GM23338 (cell line): Measurements from ENCODE around the gene MGLL.

Experiments used
- CREB1 ChIP-seq: fragments of 250-450 bp; sonication (Bioruptor Pico); IDR thresholded peaks from 2 replicates; pipeline ENCODE4 v1.5.0; 2020; ENCODE audit warnings: low read depth, mild to moderate bottlenecking, moderate library complexity
- EZH2 ChIP-seq: fragments of 200-600 bp; sonication (generic); IDR thresholded peaks from one replicate; pipeline ENCODE4 v1.8.0; 2017; ENCODE audit warnings: antibody characterized with exemption, mild to moderate bottlenecking, low read depth; ENCODE audit not compliant: unreplicated experiment
- JUNB ChIP-seq: IDR thresholded peaks from one replicate; pipeline ENCODE4 v1.6.1; 2016; ENCODE audit warnings: antibody characterized with exemption; ENCODE audit not compliant: unreplicated experiment
- POLR2AphosphoS5 ChIP-seq: IDR thresholded peaks from 2 replicates; pipeline ENCODE4 v1.6.1; 2016; ENCODE audit warnings: antibody characterized with exemption, low read depth
- TF ChIP-seq, protein P1 (sequence below): IDR thresholded peaks from one replicate; pipeline ENCODE4 v1.6.1; 2018; ENCODE audit warnings: antibody characterized with exemption; ENCODE audit not compliant: unreplicated experiment
- TF ChIP-seq, protein P2 (sequence below), 2 experiments: fragments of 200-600 bp in 1 of 2; sonication (generic) in 1 of 2; conservative IDR thresholded peaks; 2 replicates each; pipeline versions ENCODE4 v1.5.1 to v1.6.1; 2016 to 2017; ENCODE audit warnings: antibody characterized with exemption in 2 of 2, low read depth in 2 of 2, mild to moderate bottlenecking in 2 of 2, moderate library complexity in 1 of 2
- TF ChIP-seq, protein P3 (sequence below): IDR thresholded peaks from 2 replicates; pipeline ENCODE4 v1.6.1; 2016; ENCODE audit warnings: antibody characterized with exemption

DNA sequence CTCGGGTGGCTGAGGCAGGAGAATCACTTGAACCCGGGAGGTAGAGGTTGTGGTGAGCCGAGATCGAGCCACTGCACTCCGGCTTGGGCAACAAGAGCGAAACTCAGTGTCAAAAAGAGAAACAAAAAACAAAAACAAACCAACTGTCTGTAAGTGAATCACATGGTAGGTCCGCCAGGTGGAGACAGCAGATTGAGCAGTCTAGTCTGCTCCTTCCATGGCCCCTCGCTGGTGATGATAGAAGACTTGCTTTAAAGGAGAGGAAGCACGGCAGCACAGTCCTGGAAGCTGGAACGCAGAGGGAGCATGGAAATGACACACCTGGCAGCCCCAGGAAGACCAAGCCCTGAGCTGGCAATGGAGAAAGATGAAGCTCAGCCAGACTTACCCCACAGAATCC lies 31.4 kb upstream of the MGLL start:
- TF ChIP-seq, protein P1, sequence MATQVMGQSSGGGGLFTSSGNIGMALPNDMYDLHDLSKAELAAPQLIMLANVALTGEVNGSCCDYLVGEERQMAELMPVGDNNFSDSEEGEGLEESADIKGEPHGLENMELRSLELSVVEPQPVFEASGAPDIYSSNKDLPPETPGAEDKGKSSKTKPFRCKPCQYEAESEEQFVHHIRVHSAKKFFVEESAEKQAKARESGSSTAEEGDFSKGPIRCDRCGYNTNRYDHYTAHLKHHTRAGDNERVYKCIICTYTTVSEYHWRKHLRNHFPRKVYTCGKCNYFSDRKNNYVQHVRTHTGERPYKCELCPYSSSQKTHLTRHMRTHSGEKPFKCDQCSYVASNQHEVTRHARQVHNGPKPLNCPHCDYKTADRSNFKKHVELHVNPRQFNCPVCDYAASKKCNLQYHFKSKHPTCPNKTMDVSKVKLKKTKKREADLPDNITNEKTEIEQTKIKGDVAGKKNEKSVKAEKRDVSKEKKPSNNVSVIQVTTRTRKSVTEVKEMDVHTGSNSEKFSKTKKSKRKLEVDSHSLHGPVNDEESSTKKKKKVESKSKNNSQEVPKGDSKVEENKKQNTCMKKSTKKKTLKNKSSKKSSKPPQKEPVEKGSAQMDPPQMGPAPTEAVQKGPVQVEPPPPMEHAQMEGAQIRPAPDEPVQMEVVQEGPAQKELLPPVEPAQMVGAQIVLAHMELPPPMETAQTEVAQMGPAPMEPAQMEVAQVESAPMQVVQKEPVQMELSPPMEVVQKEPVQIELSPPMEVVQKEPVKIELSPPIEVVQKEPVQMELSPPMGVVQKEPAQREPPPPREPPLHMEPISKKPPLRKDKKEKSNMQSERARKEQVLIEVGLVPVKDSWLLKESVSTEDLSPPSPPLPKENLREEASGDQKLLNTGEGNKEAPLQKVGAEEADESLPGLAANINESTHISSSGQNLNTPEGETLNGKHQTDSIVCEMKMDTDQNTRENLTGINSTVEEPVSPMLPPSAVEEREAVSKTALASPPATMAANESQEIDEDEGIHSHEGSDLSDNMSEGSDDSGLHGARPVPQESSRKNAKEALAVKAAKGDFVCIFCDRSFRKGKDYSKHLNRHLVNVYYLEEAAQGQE, result no peak
- TF ChIP-seq, protein P2, sequence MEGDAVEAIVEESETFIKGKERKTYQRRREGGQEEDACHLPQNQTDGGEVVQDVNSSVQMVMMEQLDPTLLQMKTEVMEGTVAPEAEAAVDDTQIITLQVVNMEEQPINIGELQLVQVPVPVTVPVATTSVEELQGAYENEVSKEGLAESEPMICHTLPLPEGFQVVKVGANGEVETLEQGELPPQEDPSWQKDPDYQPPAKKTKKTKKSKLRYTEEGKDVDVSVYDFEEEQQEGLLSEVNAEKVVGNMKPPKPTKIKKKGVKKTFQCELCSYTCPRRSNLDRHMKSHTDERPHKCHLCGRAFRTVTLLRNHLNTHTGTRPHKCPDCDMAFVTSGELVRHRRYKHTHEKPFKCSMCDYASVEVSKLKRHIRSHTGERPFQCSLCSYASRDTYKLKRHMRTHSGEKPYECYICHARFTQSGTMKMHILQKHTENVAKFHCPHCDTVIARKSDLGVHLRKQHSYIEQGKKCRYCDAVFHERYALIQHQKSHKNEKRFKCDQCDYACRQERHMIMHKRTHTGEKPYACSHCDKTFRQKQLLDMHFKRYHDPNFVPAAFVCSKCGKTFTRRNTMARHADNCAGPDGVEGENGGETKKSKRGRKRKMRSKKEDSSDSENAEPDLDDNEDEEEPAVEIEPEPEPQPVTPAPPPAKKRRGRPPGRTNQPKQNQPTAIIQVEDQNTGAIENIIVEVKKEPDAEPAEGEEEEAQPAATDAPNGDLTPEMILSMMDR (conservative IDR thresholded peaks at IDR 0.05; ENCODE audit: low read depth in 2 of 2), result peak; percentile 34 to 63; a peak in 3 of 4 replicates
- no peak for TF ChIP-seq POLR2AphosphoS5
- TF ChIP-seq EZH2, result no peak
- TF ChIP-seq JUNB, result no peak
- TF ChIP-seq, protein P3, sequence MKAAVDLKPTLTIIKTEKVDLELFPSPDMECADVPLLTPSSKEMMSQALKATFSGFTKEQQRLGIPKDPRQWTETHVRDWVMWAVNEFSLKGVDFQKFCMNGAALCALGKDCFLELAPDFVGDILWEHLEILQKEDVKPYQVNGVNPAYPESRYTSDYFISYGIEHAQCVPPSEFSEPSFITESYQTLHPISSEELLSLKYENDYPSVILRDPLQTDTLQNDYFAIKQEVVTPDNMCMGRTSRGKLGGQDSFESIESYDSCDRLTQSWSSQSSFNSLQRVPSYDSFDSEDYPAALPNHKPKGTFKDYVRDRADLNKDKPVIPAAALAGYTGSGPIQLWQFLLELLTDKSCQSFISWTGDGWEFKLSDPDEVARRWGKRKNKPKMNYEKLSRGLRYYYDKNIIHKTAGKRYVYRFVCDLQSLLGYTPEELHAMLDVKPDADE, result no peak
- no peak for TF ChIP-seq CREB1 (CRISPR knock-in tag)
